OCI-LY3 (cell line): ENCODE results near the gene TBXAS1.

ENCODE experiments used
- H2AFZ ChIP-seq: fragments of 200-600, 300-600 bp; shearing (Covaris generic); 2 replicates; pipeline ENCODE4 v1.6.0; 2014; ENCODE audit warnings: antibody characterized with exemption, low read depth, low read length
- H3K27ac ChIP-seq: fragments of 200-600, 300-600 bp; sonication (generic); 2 replicates; pipeline ENCODE4 v1.5.1; 2014; ENCODE audit warnings: mild to moderate bottlenecking, low read length, moderate library complexity, mixed read lengths
- H3K27me3 ChIP-seq: fragments of 200-600, 300-600 bp; sonication (generic); 2 replicates; pipeline ENCODE4 v1.6.1; 2014; ENCODE audit warnings: low read depth, low read length, mixed read lengths
- H3K36me3 ChIP-seq: fragments of 200-600, 300-600 bp; sonication (generic); replicated peaks from 2 replicates; pipeline ENCODE3; 2014; ENCODE audit warnings: low read depth, low read length, mixed read lengths
- H3K4me1 ChIP-seq: fragments of 300-600, 200-600 bp; sonication (generic); 2 replicates; pipeline ENCODE4 v1.6.1; 2014; ENCODE audit warnings: low read length, mixed read lengths
- H3K4me2 ChIP-seq: fragments of 200-600, 300-600 bp; sonication (generic); 2 replicates; pipeline ENCODE4 v1.6.1; 2014; ENCODE audit warnings: low read length, mixed read lengths
- H3K4me3 ChIP-seq: fragments of 300-600, 200-600 bp; sonication (generic); 2 replicates; pipeline ENCODE4 v1.5.1; 2014; ENCODE audit warnings: antibody characterized with exemption, mild to moderate bottlenecking, low read length, moderate library complexity
- H3K79me2 ChIP-seq: fragments of 300-600, 200-600 bp; shearing (Covaris generic); 2 replicates; pipeline ENCODE4 v1.6.1; 2014; ENCODE audit warnings: mild to moderate bottlenecking, low read length, mixed read lengths
- H3K9ac ChIP-seq: fragments of 300-600, 200-600 bp; shearing (Covaris generic); 2 replicates; pipeline ENCODE4 v1.6.0; 2014; ENCODE audit warnings: mild to moderate bottlenecking, low read length, moderate library complexity
- H3K9me3 ChIP-seq: fragments of 200-600, 300-600 bp; shearing (Covaris generic); 2 replicates; pipeline ENCODE4 v1.6.1; 2014; ENCODE audit warnings: low read length, mixed read lengths; ENCODE audit not compliant: insufficient read depth
- H4K20me1 ChIP-seq: fragments of 200-600, 300-600 bp; sonication (generic); 2 replicates; pipeline ENCODE4 v1.6.1; 2016; ENCODE audit warnings: low read length, mixed read lengths; ENCODE audit not compliant: insufficient read depth
- CTCF ChIP-seq: fragments of 200-600, 300-600 bp; sonication (generic); IDR thresholded peaks from 2 replicates; pipeline ENCODE4 v1.5.1; 2014; ENCODE audit warnings: antibody characterized with exemption, low read length, low read depth
- EZH2phosphoT487 ChIP-seq: fragments of 200-600 bp; shearing (Covaris generic); IDR thresholded peaks from 2 replicates; pipeline ENCODE4 v1.6.1; 2018; ENCODE audit warnings: antibody characterized with exemption, mixed run types, low read depth

Gene TBXAS1

GRCh38 chr7:140039066-140039465 is 210.0 kb downstream of the TBXAS1 start:
- H2AFZ ChIP-seq = no peak overlapping the region
- TF ChIP-seq CTCF = no peak
- no peak for TF ChIP-seq EZH2phosphoT487
- no peaks in the 10 kb centered on the region for H3K79me2 ChIP-seq
- H3K4me1 ChIP-seq = peaks cover 8% of the 10 kb centered on the region
- H3K27ac ChIP-seq = no peak overlapping the region
- H3K9ac ChIP-seq = no peak overlapping the region
- H3K36me3 ChIP-seq = no peaks in the 10 kb centered on the region
- H3K4me3 ChIP-seq = no peak overlapping the region
- peaks cover 7% of the 10 kb centered on the region; the same call in 1 of the 2 replicates for H3K27me3 ChIP-seq
- no peaks in the 10 kb centered on the region for H4K20me1 ChIP-seq
- H3K4me2 ChIP-seq = no peak overlapping the region
- H3K9me3 ChIP-seq = no peaks in the 10 kb centered on the region

- no peaks in the 10 kb centered on the region for H3K79me2 ChIP-seq
- H3K9ac ChIP-seq = no peak overlapping the region
- no peak overlapping the region for H3K4me2 ChIP-seq
- H2AFZ ChIP-seq = no peak overlapping the region
- no peaks in the 10 kb centered on the region for H3K36me3 ChIP-seq
- no peak overlapping the region for H3K27ac ChIP-seq
- no peaks in the 10 kb centered on the region for H3K9me3 ChIP-seq
- peaks cover 7% of the 10 kb centered on the region; the same call in 1 of the 2 replicates for H3K27me3 ChIP-seq
- peaks cover 8% of the 10 kb centered on the region for H3K4me1 ChIP-seq
- TF ChIP-seq CTCF = no peak
- no peak for TF ChIP-seq EZH2phosphoT487
- no peak overlapping the region for H3K4me3 ChIP-seq
- H4K20me1 ChIP-seq = no peaks in the 10 kb centered on the region
Observed at GRCh38 chr7:140039896-140040295, 210.8 kb downstream of the TBXAS1 start.

GRCh38 chr7:140041659-140042385 is 212.8 kb downstream of the TBXAS1 start:
- H2AFZ ChIP-seq = no peak overlapping the region
- H3K36me3 ChIP-seq = no peaks in the 10 kb centered on the region
- no peak overlapping the region for H3K27ac ChIP-seq
- TF ChIP-seq CTCF = no peak
- TF ChIP-seq EZH2phosphoT487 = no peak
- no peak overlapping the region for H3K9ac ChIP-seq
- no peaks in the 10 kb centered on the region for H3K4me1 ChIP-seq
- no peak overlapping the region for H3K4me2 ChIP-seq
- no peak overlapping the region for H3K4me3 ChIP-seq
- H3K27me3 ChIP-seq = no peaks in the 10 kb centered on the region
- no peaks in the 10 kb centered on the region for H3K79me2 ChIP-seq
- no peaks in the 10 kb centered on the region for H4K20me1 ChIP-seq
- no peaks in the 10 kb centered on the region for H3K9me3 ChIP-seq

GRCh38 chr7:140042386-140042670 is 213.3 kb downstream of the TBXAS1 start:
- H4K20me1 ChIP-seq = no peaks in the 10 kb centered on the region
- H3K9me3 ChIP-seq = no peaks in the 10 kb centered on the region
- no peak overlapping the region for H3K27ac ChIP-seq
- no peak overlapping the region for H3K4me2 ChIP-seq
- H3K4me3 ChIP-seq = no peak overlapping the region
- H3K27me3 ChIP-seq = no peaks in the 10 kb centered on the region
- H3K79me2 ChIP-seq = no peaks in the 10 kb centered on the region
- H2AFZ ChIP-seq = no peak overlapping the region
- TF ChIP-seq CTCF = no peak
- TF ChIP-seq EZH2phosphoT487 = no peak
- no peaks in the 10 kb centered on the region for H3K4me1 ChIP-seq
- no peak overlapping the region for H3K9ac ChIP-seq
- H3K36me3 ChIP-seq = no peaks in the 10 kb centered on the region
